Neuronal stem cell (in vitro differentiated cells): ENCODE results near the gene RTL9. TPM values are rescaled to one million over a fixed set of nuclear protein-coding genes. Genes with fewer than 3 reads are reported as not detected.

Experiments used
- DNase-seq: peaks from one replicate; pipeline ENCODE4 v3.0.0-alpha.2; 2013; ENCODE audit warnings: low spot score
- H2AFZ ChIP-seq: one replicate; pipeline ENCODE4 v1.6.1; 2013; ENCODE audit warnings: mild to moderate bottlenecking, low read length, inconsistent platforms
- H2AK5ac ChIP-seq: 2 replicates; pipeline ENCODE4 v1.6.1; 2013; ENCODE audit warnings: low read depth, mild to moderate bottlenecking, inconsistent platforms, low read length, moderate library complexity, mixed read lengths
- H2BK120ac ChIP-seq: 2 replicates; pipeline ENCODE4 v1.6.1; 2013; ENCODE audit warnings: low read depth, mild to moderate bottlenecking, inconsistent platforms, low read length, moderate library complexity, mixed read lengths
- H2BK12ac ChIP-seq: one replicate; pipeline ENCODE4 v1.6.1; 2013; ENCODE audit warnings: low read length, inconsistent platforms
- H2BK15ac ChIP-seq: 2 replicates; pipeline ENCODE4 v1.6.1; 2013; ENCODE audit warnings: mild to moderate bottlenecking, low read length, inconsistent platforms, mixed read lengths
- H2BK5ac ChIP-seq: one replicate; pipeline ENCODE4 v1.6.1; 2013; ENCODE audit warnings: inconsistent platforms, mild to moderate bottlenecking, low read length, moderate library complexity
- H3K14ac ChIP-seq: one replicate; pipeline ENCODE4 v1.6.1; 2013; ENCODE audit warnings: low read length, inconsistent platforms
- H3K18ac ChIP-seq: 2 replicates; pipeline ENCODE4 v1.6.1; 2013; ENCODE audit warnings: low read length, inconsistent platforms
- H3K23ac ChIP-seq: 2 replicates; pipeline ENCODE4 v1.6.1; 2013; ENCODE audit warnings: low read depth, mild to moderate bottlenecking, mixed read lengths, low read length, inconsistent platforms; ENCODE audit not compliant: poor library complexity
- H3K27ac ChIP-seq: replicated peaks from 3 replicates; pipeline ENCODE4 v1.5.1; 2013; ENCODE audit warnings: low read length, inconsistent platforms
- H3K27me3 ChIP-seq, 3 experiments: 2 replicates each; pipeline ENCODE4 v1.6.1; 2013; ENCODE audit warnings: low read length in 3 of 3, mild to moderate bottlenecking in 2 of 3, inconsistent platforms in 1 of 3, low read depth in 1 of 3, mixed read lengths in 1 of 3, moderate library complexity in 1 of 3; ENCODE audit not compliant: control insufficient read depth in 3 of 3, insufficient read depth in 3 of 3
- H3K36me3 ChIP-seq, 2 donors: replicated peaks in 1 of 2; 2 replicates each; pipeline ENCODE4 v1.6.1; 2013; ENCODE audit warnings: low read length in 2 of 2; ENCODE audit not compliant: control insufficient read depth in 2 of 2, insufficient read depth in 2 of 2
- H3K4ac ChIP-seq: 2 replicates; pipeline ENCODE4 v1.6.1; 2013; ENCODE audit warnings: inconsistent platforms, mild to moderate bottlenecking, low read length, moderate library complexity
- H3K4me1 ChIP-seq, 2 donors: 1 replicate in 1 of 2; 2 replicates in 1 of 2; pipeline ENCODE4 v1.6.1; 2013; ENCODE audit warnings: low read length in 2 of 2, low read depth in 1 of 2; ENCODE audit not compliant: control insufficient read depth in 2 of 2, insufficient read depth in 1 of 2
- H3K4me2 ChIP-seq: one replicate; pipeline ENCODE4 v1.6.1; 2013; ENCODE audit warnings: mild to moderate bottlenecking, low read length, inconsistent platforms; ENCODE audit not compliant: insufficient read depth, poor library complexity, severe bottlenecking
- H3K4me3 ChIP-seq, 2 donors: 2 replicates each; pipeline ENCODE4 v1.5.1; 2013; ENCODE audit warnings: low read length in 2 of 2, mild to moderate bottlenecking in 2 of 2, inconsistent platforms in 1 of 2, moderate library complexity in 1 of 2
- H3K79me1 ChIP-seq: one replicate; pipeline ENCODE4 v1.6.1; 2013; ENCODE audit warnings: low read depth, mild to moderate bottlenecking, inconsistent platforms, low read length, moderate library complexity
- H3K9ac ChIP-seq: one replicate; pipeline ENCODE4 v1.6.1; 2013; ENCODE audit warnings: mild to moderate bottlenecking, low read depth, low read length, inconsistent platforms; ENCODE audit not compliant: poor library complexity
- H3K9me3 ChIP-seq, 2 donors: replicated peaks in 1 of 2; 2 replicates each; pipeline versions ENCODE3 to v1.6.1; 2013; ENCODE audit warnings: low read length in 2 of 2, mild to moderate bottlenecking in 2 of 2, inconsistent platforms in 1 of 2, low read depth in 1 of 2, mixed read lengths in 1 of 2, moderate library complexity in 1 of 2; ENCODE audit not compliant: control insufficient read depth in 2 of 2, insufficient read depth in 1 of 2
- H4K8ac ChIP-seq: one replicate; pipeline ENCODE4 v1.6.1; 2013; ENCODE audit warnings: low read depth, mild to moderate bottlenecking, inconsistent platforms, low read length, moderate library complexity
- H4K91ac ChIP-seq: one replicate; pipeline ENCODE4 v1.6.1; 2013; ENCODE audit warnings: low read length, low read depth, mild to moderate bottlenecking, inconsistent platforms; ENCODE audit not compliant: poor library complexity
- whole genome bisulfite sequencing, 2 donors: extraction: QIAGEN DNeasy Blood & Tissue Kit; methylation state at CpG; one replicate each; pipeline ENCODE4 v1.1.7; 2013; ENCODE audit warnings: missing lambda C conversion rate in 2 of 2, mixed read lengths in 1 of 2; ENCODE audit not compliant: insufficient read length in 2 of 2, insufficient replicate concordance in 1 of 2; ENCODE audit errors: extremely low coverage in 2 of 2; 5-methylcytosine and 5-hydroxymethylcytosine counted together
- small RNA-seq: library from polyadenylated mRNA; stranded (forward); fragments of <200 nt; extraction: miRNeasy Mini kit (QIAGEN cat#:217004); gene quantifications from one replicate; pipeline ENCODE3, GENCODE V24; 2013; ENCODE audit not compliant: insufficient read depth

RTL9 gene

DNA sequence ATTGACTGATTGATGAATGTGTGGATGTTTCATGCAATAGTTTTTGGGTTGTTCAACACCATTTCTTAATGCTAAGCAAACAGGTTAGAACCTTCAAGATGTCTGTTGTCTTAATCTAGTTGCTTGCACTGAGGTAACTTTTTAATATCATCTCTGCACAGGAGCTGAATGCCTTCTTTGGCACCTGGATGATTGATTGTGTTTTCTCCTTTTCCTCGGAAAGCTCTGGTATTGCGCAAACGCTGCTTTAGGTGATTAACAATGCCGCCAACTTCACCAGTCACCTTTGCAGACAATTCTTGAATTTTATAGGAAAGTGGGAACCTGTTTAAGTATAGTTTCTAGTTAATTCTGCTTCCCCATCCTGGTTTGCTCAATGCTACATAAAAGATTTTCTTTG is 48.2 kb downstream of the RTL9 start:
- no peaks in the 10 kb centered on the region for H3K9me3 ChIP-seq
- H4K91ac ChIP-seq, result no peak overlapping the region
- no peak overlapping the region for H3K27ac ChIP-seq
- no peak overlapping the region for H2BK12ac ChIP-seq
- H2BK120ac ChIP-seq, result no peak overlapping the region
- H2BK5ac ChIP-seq, result no peak overlapping the region
- no peak overlapping the region for H3K18ac ChIP-seq
- DNase-seq, result no peak
- no peak overlapping the region for H3K4me3 ChIP-seq
- no peak overlapping the region for H4K8ac ChIP-seq
- WGBS, 2 donors, result no CpG with 5 or more reads among the region's 4 CpGs
- H2AFZ ChIP-seq, result no peak overlapping the region
- no peaks in the 10 kb centered on the region for H3K79me1 ChIP-seq
- no peak overlapping the region for H2BK15ac ChIP-seq
- H3K4ac ChIP-seq, result no peak overlapping the region
- H3K23ac ChIP-seq, result no peak overlapping the region
- H3K27me3 ChIP-seq, result peaks cover 0 to 27% (median 0%) of the 10 kb centered on the region in 3 experiments
- H2AK5ac ChIP-seq, result no peak overlapping the region
- H3K9ac ChIP-seq, result no peak overlapping the region
- H3K14ac ChIP-seq, result no peak overlapping the region
- no peak overlapping the region for H3K4me2 ChIP-seq
- peaks cover 0 to 2% of the 10 kb centered on the region in 2 donors for H3K4me1 ChIP-seq
- H3K36me3 ChIP-seq, result no peaks in the 10 kb centered on the region

DNA sequence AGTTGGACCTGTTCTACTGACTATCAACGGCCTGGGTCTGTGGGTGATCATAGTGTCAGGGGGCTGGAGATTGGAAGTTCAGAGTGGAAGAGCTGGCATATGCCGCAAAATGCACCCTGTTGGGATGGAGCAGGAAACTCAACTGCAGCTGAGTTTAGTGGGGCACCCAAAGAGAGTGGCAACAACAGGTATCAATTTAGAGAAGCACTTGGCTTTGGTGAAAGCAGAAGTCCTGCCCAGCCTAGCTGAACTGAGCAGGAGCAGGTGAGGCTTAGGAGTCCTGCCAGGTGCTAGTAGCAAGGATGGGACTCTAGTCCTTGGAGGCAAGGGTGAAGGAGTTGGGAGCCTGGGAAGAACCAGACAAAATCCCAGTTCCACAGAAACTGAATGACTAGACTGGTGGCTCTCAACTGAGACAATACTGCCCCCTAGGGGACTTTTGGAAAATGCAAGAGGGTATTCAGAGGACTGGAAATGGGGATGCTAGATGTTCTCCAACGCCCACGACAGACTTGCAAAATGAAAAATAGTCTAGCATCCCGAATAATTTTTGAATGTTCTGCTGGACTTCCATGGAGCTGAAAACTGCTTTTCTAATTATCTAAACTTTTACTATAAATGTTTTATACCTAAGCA is 49.4 kb downstream of the RTL9 start:
- Histone ChIP-seq H3K27me3 (peaks cover 0 to 27% (median 0%) of the 10 kb centered on the region in 3 experiments), H2BK12ac (no peak overlapping the region), H3K4me1 (peaks cover 0 to 2% of the 10 kb centered on the region in 2 donors), H2BK5ac (no peak overlapping the region), H3K9me3 (no peaks in the 10 kb centered on the region), H2AFZ (no peak overlapping the region), H3K23ac (no peak overlapping the region), H2BK15ac (no peak overlapping the region), H3K27ac (no peak overlapping the region), H3K18ac (no peak overlapping the region), H3K4me2 (no peak overlapping the region), H3K79me1 (no peaks in the 10 kb centered on the region), H4K8ac (no peak overlapping the region), H3K14ac (no peak overlapping the region), H3K36me3 (no peaks in the 10 kb centered on the region), H3K4me3 (no peak overlapping the region), H3K4ac (no peak overlapping the region), H3K9ac (no peak overlapping the region), H2BK120ac (no peak overlapping the region), H2AK5ac (no peak overlapping the region), H4K91ac (no peak overlapping the region)
- peak; percentile 62 for DNase-seq
- WGBS, 2 donors, result no CpG with 5 or more reads among the region's 5 CpGs

Small RNA genes lying within 50 kb of the gene (small RNA-seq; reads per million reads assigned to genes)
- not detected for gene GNG5P2
